ENCODE results near the gene NPS. TPM values are rescaled to one million over a fixed set of nuclear protein-coding genes. Genes with fewer than 3 reads are reported as not detected.

NPS gene
- polyA plus RNA-seq, 1 experiment: not detected

- CTCF ChIA-PET: no interaction called here
- POLR2A ChIA-PET: no interaction called here
- Histone ChIP-seq H3K9me3 (ENCODE audit: control insufficient read depth, insufficient read depth, low read length) (peaks cover 22% of the 10 kb centered on the region), H3K27me3 (ENCODE audit: control insufficient read depth, insufficient read depth, low read length) (no peaks in the 10 kb centered on the region), H3K4me3 (ENCODE audit: low read depth, low read length) (no peak overlapping the region), H3K27ac (ENCODE audit: low read depth, low read length) (no peak overlapping the region)
- no peak for TF ChIP-seq CTCF (IDR thresholded peaks at IDR 0.05; ENCODE audit: low read depth, low read length)
- no peak for DNase-seq (ENCODE audit: low read depth, low spot score)
Observed at GRCh38 chr10:127535802-127536515, 13.2 kb upstream of the NPS start.

GRCh38 chr10:127536972-127537760 lies 11.9 kb upstream of the NPS start:
- no peak for TF ChIP-seq CTCF (IDR thresholded peaks at IDR 0.05; ENCODE audit: low read depth, low read length)
- Histone ChIP-seq H3K27ac (ENCODE audit: low read depth, low read length) (no peak overlapping the region), H3K27me3 (ENCODE audit: control insufficient read depth, insufficient read depth, low read length) (no peaks in the 10 kb centered on the region), H3K9me3 (ENCODE audit: control insufficient read depth, insufficient read depth, low read length) (peaks cover 19% of the 10 kb centered on the region), H3K4me3 (ENCODE audit: low read depth, low read length) (no peak overlapping the region)
- POLR2A ChIA-PET: no interaction called here
- CTCF ChIA-PET: no interaction called here
- no peak for DNase-seq (ENCODE audit: low read depth, low spot score)

- DNase-seq (ENCODE audit: low read depth, low spot score): no peak
- ChIA-PET POLR2A (no interaction called here), CTCF (no interaction called here)
- H3K27me3 ChIP-seq (ENCODE audit: control insufficient read depth, insufficient read depth, low read length): no peaks in the 10 kb centered on the region
- H3K27ac ChIP-seq (ENCODE audit: low read depth, low read length): no peak overlapping the region
- no peak overlapping the region for H3K4me3 ChIP-seq (ENCODE audit: low read depth, low read length)
- H3K9me3 ChIP-seq (ENCODE audit: control insufficient read depth, insufficient read depth, low read length): peaks cover 19% of the 10 kb centered on the region
- TF ChIP-seq CTCF (IDR thresholded peaks at IDR 0.05; ENCODE audit: low read depth, low read length): no peak
Observed at GRCh38 chr10:127537924-127538323, 11.2 kb upstream of the NPS start.

- ChIA-PET POLR2A (no interaction called here), CTCF (no interaction called here)
- Histone ChIP-seq H3K4me3 (ENCODE audit: low read depth, low read length) (no peak overlapping the region), H3K9me3 (ENCODE audit: control insufficient read depth, insufficient read depth, low read length) (no peaks in the 10 kb centered on the region), H3K27ac (ENCODE audit: low read depth, low read length) (no peak overlapping the region), H3K27me3 (ENCODE audit: control insufficient read depth, insufficient read depth, low read length) (no peaks in the 10 kb centered on the region)
- no peak for DNase-seq (ENCODE audit: low read depth, low spot score)
- no peak for TF ChIP-seq CTCF (IDR thresholded peaks at IDR 0.05; ENCODE audit: low read depth, low read length)
Observed at GRCh38 chr10:127548022-127548421, 1.1 kb upstream of the NPS start.

- H3K27ac ChIP-seq (ENCODE audit: low read depth, low read length): no peak overlapping the region
- DNase-seq (ENCODE audit: low read depth, low spot score): no peak
- no peaks in the 10 kb centered on the region; the same call in none of the 2 replicates for H3K9me3 ChIP-seq (ENCODE audit: control insufficient read depth, insufficient read depth, low read length)
- H3K27me3 ChIP-seq (ENCODE audit: control insufficient read depth, insufficient read depth, low read length): no peaks in the 10 kb centered on the region
- CTCF ChIA-PET: no interaction called here
- TF ChIP-seq CTCF (IDR thresholded peaks at IDR 0.05; ENCODE audit: low read depth, low read length): no peak
- H3K4me3 ChIP-seq (ENCODE audit: low read depth, low read length): no peak overlapping the region
- POLR2A ChIA-PET: no interaction called here
Observed at GRCh38 chr10:127550861-127551260, 1.8 kb downstream of the NPS start.

All from AG04450 (cell line).